ENCODE measurements around the gene CLHC1. TPM values are rescaled to one million over a fixed set of nuclear protein-coding genes. Genes with fewer than 3 reads are reported as not detected.
"Not testable (repeated sequence)": the region's sequence is repeated elsewhere in the genome, so short reads cannot be mapped to it uniquely, and the experiment has no call there.

CLHC1 gene
- total RNA-seq, result 20.4 TPM

DNA sequence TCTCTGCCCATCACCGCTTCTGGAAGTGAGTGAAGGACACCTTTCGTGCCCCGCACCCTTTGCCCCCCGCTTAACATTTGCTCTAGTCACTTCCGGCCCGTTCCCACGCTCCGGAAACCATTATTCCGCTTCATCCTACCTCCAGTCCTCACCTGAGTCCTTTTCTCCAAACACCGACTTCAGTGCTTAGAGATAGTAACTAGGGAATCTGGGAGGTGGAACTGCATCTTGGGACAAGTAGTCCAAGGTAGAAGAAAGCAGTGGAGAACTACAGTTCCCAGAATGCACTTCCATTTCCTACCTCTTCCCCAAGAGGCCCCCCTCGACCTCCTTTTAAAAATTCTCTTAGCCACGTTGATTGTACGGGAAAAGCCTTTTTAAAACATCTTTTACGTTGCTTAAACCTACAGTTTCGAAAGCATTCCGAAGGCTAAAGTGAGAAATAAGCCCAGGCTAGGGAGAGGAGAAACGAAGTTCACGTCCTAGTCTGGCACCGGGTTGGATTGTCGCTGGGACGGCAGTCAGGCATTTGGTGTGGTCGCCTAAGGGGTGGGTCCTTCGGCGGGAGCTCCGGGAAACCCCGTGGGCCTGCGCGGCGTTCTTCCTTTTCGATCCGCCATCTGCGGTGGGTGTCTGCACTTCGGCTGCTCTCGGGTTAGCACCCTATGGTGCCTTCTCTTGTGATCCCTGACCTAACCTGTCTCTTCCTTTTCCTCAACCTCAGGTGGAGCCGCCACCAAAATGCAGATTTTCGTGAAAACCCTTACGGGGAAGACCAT lies at the start of gene CLHC1, which contains the start of gene RPS27A:
Gene CLHC1, minus strand, starts transcription at position 210 of the 779 bp plus-strand sequence. CDS start 9,882 bp downstream, outside the sequence.
Gene RPS27A, plus strand, starts transcription at position 605 of the 779 bp plus-strand sequence. Its CDS starts 137 bp downstream, at position 742.
- H3K9ac ChIP-seq (ENCODE audit: low read depth in 1 of 3, low read length in 3 of 3), result peak within 1 kb of the TSS; percentile 93 to 99 (median 99)
- H3K9me3 ChIP-seq (ENCODE audit: control insufficient read depth in 3 of 3, low read length in 3 of 3), result no peaks in the 10 kb centered on the region
- peaks cover 11 to 26% (median 23%) of the 10 kb centered on the region in 3 donors for H3K4me1 ChIP-seq (ENCODE audit: control insufficient read depth in 3 of 3, insufficient read depth in 3 of 3, low read length in 3 of 3)
- H3K27me3 ChIP-seq (ENCODE audit: control insufficient read depth in 3 of 3, insufficient read depth in 3 of 3, low read length in 3 of 3), result no peaks in the 10 kb centered on the region
- H3K27ac ChIP-seq (ENCODE audit: low read depth, low read length), result peak within 1 kb of the TSS; percentile 90
- peak within 1 kb of the TSS; percentile 90 to 99 (median 98) for H3K4me3 ChIP-seq (ENCODE audit: low read length in 3 of 3)
- H3K36me3 ChIP-seq (ENCODE audit: control insufficient read depth in 3 of 3, insufficient read depth in 3 of 3, low read length in 3 of 3), result peaks cover 27 to 40% (median 38%) of the 10 kb centered on the region in 3 donors

- peaks cover 8 to 12% (median 11%) of the 10 kb centered on the region in 3 donors for H3K4me1 ChIP-seq (ENCODE audit: control insufficient read depth in 3 of 3, insufficient read depth in 3 of 3, low read length in 3 of 3)
- H3K4me3 ChIP-seq (ENCODE audit: low read length in 3 of 3), result not testable (repeated sequence)
These were observed 48.9 kb upstream of the CLHC1 start for GRCh38 chr2:55280851-55281546.

GRCh38 chr2:55279859-55280424 lies 47.8 kb upstream of the CLHC1 start:
- H3K4me3 ChIP-seq (ENCODE audit: low read length in 3 of 3), result not testable (repeated sequence)

More at GRCh38 chr2:55280851-55281546, 48.9 kb upstream of the CLHC1 start:
- not testable (repeated sequence) for H3K27me3 ChIP-seq (ENCODE audit: control insufficient read depth in 3 of 3, insufficient read depth in 3 of 3, low read length in 3 of 3); H3K9me3 ChIP-seq (ENCODE audit: control insufficient read depth in 3 of 3, low read length in 3 of 3); H3K9ac ChIP-seq (ENCODE audit: low read depth in 1 of 3, low read length in 3 of 3); H3K36me3 ChIP-seq (ENCODE audit: control insufficient read depth in 3 of 3, insufficient read depth in 3 of 3, low read length in 3 of 3); H3K27ac ChIP-seq (ENCODE audit: low read depth, low read length)

DNA sequence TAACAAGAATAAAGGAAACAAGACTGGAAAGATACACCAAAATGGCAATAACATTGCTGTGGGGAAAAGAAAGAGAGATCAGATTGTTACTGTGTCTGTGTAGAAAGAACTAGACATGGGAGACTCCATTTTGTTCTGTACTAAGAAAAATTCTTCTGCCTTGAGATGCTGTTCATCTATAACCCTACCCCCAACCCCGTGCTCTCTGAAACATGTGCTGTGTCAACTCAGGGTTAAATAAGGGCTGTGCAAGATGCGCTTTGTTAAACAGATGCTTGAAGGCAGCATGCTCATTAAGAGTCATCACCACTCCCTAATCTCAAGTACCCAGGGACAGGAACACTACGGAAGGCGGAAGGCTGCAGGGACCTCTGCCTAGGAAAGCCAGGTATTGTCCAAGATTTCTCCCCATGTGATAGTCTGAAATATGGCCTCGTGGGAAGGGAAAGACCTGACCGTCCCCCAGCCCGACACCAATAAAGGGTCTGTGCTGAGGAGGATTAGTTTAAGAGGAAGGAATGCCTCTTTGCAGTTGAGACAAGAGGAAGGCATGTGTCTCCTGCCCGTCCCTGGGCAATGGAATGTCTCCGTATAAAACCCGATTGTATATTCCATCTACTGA lies 47.2 kb upstream of the CLHC1 start:
- not testable (repeated sequence) for H3K27ac ChIP-seq (ENCODE audit: low read depth, low read length); H3K27me3 ChIP-seq (ENCODE audit: control insufficient read depth in 3 of 3, insufficient read depth in 3 of 3, low read length in 3 of 3); H3K9ac ChIP-seq (ENCODE audit: low read depth in 1 of 3, low read length in 3 of 3); H3K36me3 ChIP-seq (ENCODE audit: control insufficient read depth in 3 of 3, insufficient read depth in 3 of 3, low read length in 3 of 3); H3K4me3 ChIP-seq (ENCODE audit: low read length in 3 of 3); H3K9me3 ChIP-seq (ENCODE audit: control insufficient read depth in 3 of 3, low read length in 3 of 3)
- H3K4me1 ChIP-seq (ENCODE audit: control insufficient read depth in 3 of 3, insufficient read depth in 3 of 3, low read length in 3 of 3), result peaks cover 8 to 12% (median 11%) of the 10 kb centered on the region in 3 donors

More at GRCh38 chr2:55279859-55280424, 47.8 kb upstream of the CLHC1 start:
- H3K36me3 ChIP-seq (ENCODE audit: control insufficient read depth in 3 of 3, insufficient read depth in 3 of 3, low read length in 3 of 3); H3K27me3 ChIP-seq (ENCODE audit: control insufficient read depth in 3 of 3, insufficient read depth in 3 of 3, low read length in 3 of 3); H3K9me3 ChIP-seq (ENCODE audit: control insufficient read depth in 3 of 3, low read length in 3 of 3); H3K27ac ChIP-seq (ENCODE audit: low read depth, low read length); H3K9ac ChIP-seq (ENCODE audit: low read depth in 1 of 3, low read length in 3 of 3): not testable (repeated sequence)
- H3K4me1 ChIP-seq (ENCODE audit: control insufficient read depth in 3 of 3, insufficient read depth in 3 of 3, low read length in 3 of 3), result peaks cover 8 to 12% (median 11%) of the 10 kb centered on the region in 3 donors

DNA sequence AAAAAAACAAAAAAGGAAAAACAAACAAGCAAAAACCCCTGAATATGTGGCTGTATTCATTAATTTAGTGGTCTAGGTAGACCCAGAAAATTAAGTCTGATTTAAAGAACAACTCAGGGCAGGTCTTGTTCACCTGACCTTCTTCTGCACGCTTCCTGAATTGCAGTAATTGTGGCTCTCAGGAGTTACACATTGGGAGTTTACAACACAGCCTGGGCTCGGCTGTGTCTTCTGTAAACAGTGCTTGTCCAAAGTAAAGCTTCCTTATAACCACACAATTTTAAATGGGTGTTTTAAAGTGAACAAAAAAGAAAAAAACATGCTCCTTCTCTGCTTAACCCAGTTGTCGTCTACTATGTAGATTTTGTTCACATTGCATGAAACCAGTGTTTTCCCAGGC lies 45.2 kb upstream of the CLHC1 start:
- Histone ChIP-seq H3K27ac (ENCODE audit: low read depth, low read length) (no peak overlapping the region), H3K4me3 (ENCODE audit: low read length in 3 of 3) (no peak overlapping the region), H3K27me3 (ENCODE audit: control insufficient read depth in 3 of 3, insufficient read depth in 3 of 3, low read length in 3 of 3) (no peaks in the 10 kb centered on the region), H3K9me3 (ENCODE audit: control insufficient read depth in 3 of 3, low read length in 3 of 3) (no peaks in the 10 kb centered on the region), H3K4me1 (ENCODE audit: control insufficient read depth in 3 of 3, insufficient read depth in 3 of 3, low read length in 3 of 3) (peaks cover 0 to 4% (median 4%) of the 10 kb centered on the region in 3 donors), H3K36me3 (ENCODE audit: control insufficient read depth in 3 of 3, insufficient read depth in 3 of 3, low read length in 3 of 3) (no peaks in the 10 kb centered on the region), H3K9ac (ENCODE audit: low read depth in 1 of 3, low read length in 3 of 3) (no peak overlapping the region)

- H3K4me1 ChIP-seq (ENCODE audit: control insufficient read depth in 3 of 3, insufficient read depth in 3 of 3, low read length in 3 of 3); H3K9me3 ChIP-seq (ENCODE audit: control insufficient read depth in 3 of 3, low read length in 3 of 3); H3K9ac ChIP-seq (ENCODE audit: low read depth in 1 of 3, low read length in 3 of 3); H3K27me3 ChIP-seq (ENCODE audit: control insufficient read depth in 3 of 3, insufficient read depth in 3 of 3, low read length in 3 of 3); H3K27ac ChIP-seq (ENCODE audit: low read depth, low read length); H3K36me3 ChIP-seq (ENCODE audit: control insufficient read depth in 3 of 3, insufficient read depth in 3 of 3, low read length in 3 of 3); H3K4me3 ChIP-seq (ENCODE audit: low read length in 3 of 3): not testable (repeated sequence)
These were observed 42.3 kb upstream of the CLHC1 start for GRCh38 chr2:55274346-55274745.

DNA sequence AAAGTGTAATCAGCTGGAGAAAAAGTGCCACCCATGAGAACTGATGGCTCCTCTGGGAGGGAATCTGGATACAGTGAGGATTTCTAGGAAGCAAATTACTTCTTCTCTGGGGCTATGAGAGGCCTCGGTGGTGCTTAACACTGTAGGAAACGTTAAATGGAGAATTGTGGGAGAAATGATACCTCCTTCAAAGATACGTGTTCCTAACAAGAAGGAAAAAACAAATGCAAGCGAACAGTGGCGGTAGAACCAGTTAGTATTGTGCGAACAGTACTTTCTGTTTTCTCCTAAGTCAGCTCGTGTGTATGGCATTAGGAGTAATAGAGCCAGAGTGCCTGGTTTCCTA lies 37.5 kb upstream of the CLHC1 start:
- no peaks in the 10 kb centered on the region for H3K27me3 ChIP-seq (ENCODE audit: control insufficient read depth in 3 of 3, insufficient read depth in 3 of 3, low read length in 3 of 3)
- H3K9me3 ChIP-seq (ENCODE audit: control insufficient read depth in 3 of 3, low read length in 3 of 3), result no peaks in the 10 kb centered on the region
- peaks cover 5 to 11% (median 6%) of the 10 kb centered on the region in 3 donors for H3K36me3 ChIP-seq (ENCODE audit: control insufficient read depth in 3 of 3, insufficient read depth in 3 of 3, low read length in 3 of 3)
- H3K4me3 ChIP-seq (ENCODE audit: low read length in 3 of 3), result peak overlapping the region; percentile 87 to 100 (median 98)
- peaks cover 0 to 14% (median 11%) of the 10 kb centered on the region in 3 donors for H3K4me1 ChIP-seq (ENCODE audit: control insufficient read depth in 3 of 3, insufficient read depth in 3 of 3, low read length in 3 of 3)
- H3K27ac ChIP-seq (ENCODE audit: low read depth, low read length), result peak overlapping the region; percentile 83
- H3K9ac ChIP-seq (ENCODE audit: low read depth in 1 of 3, low read length in 3 of 3), result peak overlapping the region; percentile 88 to 98 (median 89)

DNA sequence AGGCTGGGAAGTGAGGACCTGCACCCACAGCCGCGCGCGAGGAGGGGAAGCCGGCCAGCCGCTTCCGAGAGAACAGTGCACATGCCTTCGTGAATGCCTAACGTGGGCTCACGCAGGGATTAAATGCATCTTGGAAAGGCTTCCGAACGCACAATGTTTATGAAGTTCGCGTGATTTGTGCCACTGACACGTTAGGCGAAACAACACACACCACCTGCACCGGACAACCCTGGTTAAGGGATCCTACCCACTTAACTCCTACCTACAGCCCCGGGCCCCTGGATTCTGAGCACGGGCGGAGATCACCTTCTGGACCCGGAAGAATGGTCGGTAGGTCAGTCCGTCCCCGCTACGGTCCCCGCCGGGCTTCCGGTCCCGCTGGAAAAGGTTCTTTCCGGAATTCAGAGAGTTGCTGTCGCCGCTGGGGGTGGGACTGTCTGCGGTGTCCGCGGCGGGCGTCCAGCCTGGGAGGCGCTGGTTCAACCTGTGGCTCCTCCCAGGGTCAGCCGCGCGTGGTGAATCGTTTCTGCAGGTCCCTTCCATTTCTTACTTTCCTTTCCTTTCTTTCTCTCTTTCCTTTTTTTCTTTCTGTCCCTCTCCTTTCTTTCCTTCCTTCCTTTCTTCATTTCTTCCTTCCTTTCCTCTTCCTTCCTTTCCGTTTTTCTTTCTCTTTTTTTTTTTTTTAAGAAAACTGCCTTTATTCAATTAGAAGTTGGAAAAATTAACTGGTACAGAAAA lies 37.0 kb upstream of the CLHC1 start, which contains the start of gene MTIF2:
Gene MTIF2, minus strand, starts transcription at position 325 of the 738 bp plus-strand sequence. CDS start 5,373 bp downstream, outside the sequence.
- peak within 1 kb of the TSS; percentile 87 to 100 (median 98) for H3K4me3 ChIP-seq (ENCODE audit: low read length in 3 of 3)
- no peaks in the 10 kb centered on the region for H3K27me3 ChIP-seq (ENCODE audit: control insufficient read depth in 3 of 3, insufficient read depth in 3 of 3, low read length in 3 of 3)
- H3K4me1 ChIP-seq (ENCODE audit: control insufficient read depth in 3 of 3, insufficient read depth in 3 of 3, low read length in 3 of 3), result peaks cover 0 to 14% (median 11%) of the 10 kb centered on the region in 3 donors
- H3K9ac ChIP-seq (ENCODE audit: low read depth in 1 of 3, low read length in 3 of 3), result peak within 1 kb of the TSS; percentile 88 to 98 (median 96)
- peak within 1 kb of the TSS; percentile 83 for H3K27ac ChIP-seq (ENCODE audit: low read depth, low read length)
- H3K36me3 ChIP-seq (ENCODE audit: control insufficient read depth in 3 of 3, insufficient read depth in 3 of 3, low read length in 3 of 3), result peaks cover 5 to 16% (median 9%) of the 10 kb centered on the region in 3 donors
- H3K9me3 ChIP-seq (ENCODE audit: control insufficient read depth in 3 of 3, low read length in 3 of 3), result no peaks in the 10 kb centered on the region

- peak overlapping the region; percentile 83 for H3K27ac ChIP-seq (ENCODE audit: low read depth, low read length)
- H3K4me1 ChIP-seq (ENCODE audit: control insufficient read depth in 3 of 3, insufficient read depth in 3 of 3, low read length in 3 of 3), result peaks cover 0 to 14% (median 11%) of the 10 kb centered on the region in 3 donors
- H3K27me3 ChIP-seq (ENCODE audit: control insufficient read depth in 3 of 3, insufficient read depth in 3 of 3, low read length in 3 of 3), result no peaks in the 10 kb centered on the region
- H3K4me3 ChIP-seq (ENCODE audit: low read length in 3 of 3), result peak overlapping the region; percentile 87 to 100 (median 98)
- peak overlapping the region; percentile 88 to 98 (median 96) for H3K9ac ChIP-seq (ENCODE audit: low read depth in 1 of 3, low read length in 3 of 3)
- H3K9me3 ChIP-seq (ENCODE audit: control insufficient read depth in 3 of 3, low read length in 3 of 3), result no peaks in the 10 kb centered on the region
- peaks cover 9 to 23% (median 16%) of the 10 kb centered on the region in 3 donors for H3K36me3 ChIP-seq (ENCODE audit: control insufficient read depth in 3 of 3, insufficient read depth in 3 of 3, low read length in 3 of 3)
These were observed 36.3 kb upstream of the CLHC1 start for GRCh38 chr2:55268288-55268906.
